Activated CD4-positive, alpha-beta memory T cell treated with anti-CD3 and anti-CD28 coated beads, Interleukin-2, amount 10 ng/mL, durations not matched to agents 7 days and 5 days (primary cell): ENCODE data around the gene SHISA6. TPM values are rescaled to one million over a fixed set of nuclear protein-coding genes. Genes with fewer than 3 reads are reported as not detected.

Source experiments
- CTCF ChIA-PET: fragments of 350-600 bp; sonication (Branson Sonifier 250); formaldehyde crosslinking; loops from one replicate; lab custom pipeline; 2021; ENCODE audit warnings: antibody characterized with exemption, inconsistent platforms; lab: Charles Lee
- POLR2A ChIA-PET: fragments of 350-600 bp; sonication (Branson Sonifier 250); formaldehyde crosslinking; loops from one replicate; lab custom pipeline; 2021; ENCODE audit warnings: antibody characterized with exemption; lab: Charles Lee
- DNase-seq: peaks from one replicate; pipeline ENCODE4 v3.0.0-alpha.2; 2020
- H3K27ac Mint-ChIP-seq: one replicate; pipeline ENCODE4 v1.8.0; 2021; ENCODE audit warnings: mild to moderate bottlenecking, mixed read lengths
- H3K27me3 Mint-ChIP-seq: one replicate; pipeline ENCODE4 v1.8.0; 2021; ENCODE audit warnings: mixed read lengths
- H3K36me3 Mint-ChIP-seq: one replicate; pipeline ENCODE4 v1.8.0; 2021; ENCODE audit warnings: low read depth, mixed read lengths
- H3K4me1 Mint-ChIP-seq: one replicate; pipeline ENCODE4 v1.8.0; 2021; ENCODE audit warnings: mixed read lengths
- H3K4me3 Mint-ChIP-seq: one replicate; pipeline ENCODE4 v1.8.0; 2021; ENCODE audit warnings: mild to moderate bottlenecking, mixed read lengths
- H3K9me3 Mint-ChIP-seq: one replicate; pipeline ENCODE4 v1.8.0; 2021; ENCODE audit warnings: mixed read lengths
- total RNA-seq, 2 experiments: library from RNA; stranded (reverse); gene quantifications; one replicate each; pipeline ENCODE4 v1.2.3, GENCODE V29; 2021

Gene SHISA6
- total RNA-seq, result not detected

GRCh38 chr17:11240841-11241610, at the start of gene SHISA6:
Gene SHISA6, plus strand, starts transcription at chr17:11241213.
- ChIA-PET CTCF (no interaction called here), POLR2A (no interaction called here)
- no peaks in the 10 kb centered on the region for H3K4me1 Mint-ChIP-seq
- H3K9me3 Mint-ChIP-seq, result no peaks in the 10 kb centered on the region
- H3K36me3 Mint-ChIP-seq, result peaks cover 4% of the 10 kb centered on the region
- H3K27me3 Mint-ChIP-seq, result peaks cover 21% of the 10 kb centered on the region
- H3K27ac Mint-ChIP-seq, result peak within 1 kb of the TSS; percentile 44
- H3K4me3 Mint-ChIP-seq, result no peak within 1 kb of the TSS
- no peak for DNase-seq

DNA sequence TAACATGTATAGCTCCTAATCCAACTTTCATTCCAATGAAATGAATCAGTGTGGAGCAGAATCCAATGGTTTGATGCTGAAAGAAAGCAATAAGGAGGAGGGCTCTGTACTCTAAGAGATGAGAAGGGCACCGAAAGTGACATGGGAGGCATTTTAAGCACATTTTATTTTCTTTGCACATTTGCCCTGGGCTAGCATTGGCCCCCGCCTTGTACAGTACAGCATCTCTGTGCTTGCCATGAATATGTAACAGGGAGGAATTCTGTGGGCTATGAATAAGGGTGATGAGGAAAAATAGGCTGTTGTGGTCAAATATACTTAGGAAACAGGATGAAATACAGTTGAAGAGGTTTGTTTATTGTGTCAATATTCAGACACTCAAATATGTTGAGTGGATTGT, 45.2 kb upstream of the SHISA6 start:
- Mint-ChIP-seq H3K4me3 (no peak overlapping the region), H3K9me3 (peaks cover 9% of the 10 kb centered on the region), H3K4me1 (no peaks in the 10 kb centered on the region), H3K27me3 (no peaks in the 10 kb centered on the region), H3K36me3 (no peaks in the 10 kb centered on the region), H3K27ac (no peak overlapping the region)
- ChIA-PET CTCF (no interaction called here), POLR2A (no interaction called here)
- DNase-seq, result no peak

DNA sequence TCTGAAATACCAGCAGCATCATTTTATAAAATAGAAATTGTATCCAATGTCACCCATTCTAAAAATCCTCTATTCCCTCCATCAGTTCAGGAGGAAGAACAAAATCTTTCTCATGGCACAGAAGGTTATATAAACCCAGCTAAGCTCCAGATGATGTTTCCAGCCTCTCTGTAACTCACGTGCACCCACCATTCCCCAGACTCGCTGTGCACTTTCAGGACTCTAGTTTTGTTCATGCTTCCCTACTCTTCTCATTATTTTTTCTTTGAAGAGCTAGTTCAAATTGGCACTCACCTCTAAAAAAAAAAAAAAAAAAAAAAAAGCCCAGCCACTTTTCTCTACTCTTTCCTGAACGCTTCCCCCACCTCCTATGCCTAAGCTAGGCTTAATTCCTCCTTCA, 36.0 kb upstream of the SHISA6 start:
- H3K27ac Mint-ChIP-seq, result no peak overlapping the region
- POLR2A ChIA-PET, result no interaction called here
- H3K9me3 Mint-ChIP-seq, result peaks cover 13% of the 10 kb centered on the region
- H3K4me1 Mint-ChIP-seq, result no peaks in the 10 kb centered on the region
- H3K36me3 Mint-ChIP-seq, result no peaks in the 10 kb centered on the region
- no peak overlapping the region for H3K4me3 Mint-ChIP-seq
- H3K27me3 Mint-ChIP-seq, result no peaks in the 10 kb centered on the region
- CTCF ChIA-PET, result no interaction called here
- DNase-seq, result no peak

GRCh38 chr17:11205659-11206058, 35.4 kb upstream of the SHISA6 start:
- no peaks in the 10 kb centered on the region for H3K27me3 Mint-ChIP-seq
- no peaks in the 10 kb centered on the region for H3K4me1 Mint-ChIP-seq
- no peak for DNase-seq
- H3K27ac Mint-ChIP-seq, result no peak overlapping the region
- CTCF ChIA-PET, result no interaction called here
- H3K4me3 Mint-ChIP-seq, result no peak overlapping the region
- H3K36me3 Mint-ChIP-seq, result no peaks in the 10 kb centered on the region
- POLR2A ChIA-PET, result no interaction called here
- peaks cover 16% of the 10 kb centered on the region for H3K9me3 Mint-ChIP-seq

- Mint-ChIP-seq H3K27me3 (no peaks in the 10 kb centered on the region), H3K36me3 (no peaks in the 10 kb centered on the region), H3K9me3 (peaks cover 19% of the 10 kb centered on the region), H3K4me3 (no peak overlapping the region), H3K27ac (no peak overlapping the region), H3K4me1 (no peaks in the 10 kb centered on the region)
- DNase-seq, result no peak
- POLR2A ChIA-PET, result no interaction called here
- CTCF ChIA-PET, result no interaction called here
Measured at GRCh38 chr17:11209906-11210305, 31.1 kb upstream of the SHISA6 start.

DNA sequence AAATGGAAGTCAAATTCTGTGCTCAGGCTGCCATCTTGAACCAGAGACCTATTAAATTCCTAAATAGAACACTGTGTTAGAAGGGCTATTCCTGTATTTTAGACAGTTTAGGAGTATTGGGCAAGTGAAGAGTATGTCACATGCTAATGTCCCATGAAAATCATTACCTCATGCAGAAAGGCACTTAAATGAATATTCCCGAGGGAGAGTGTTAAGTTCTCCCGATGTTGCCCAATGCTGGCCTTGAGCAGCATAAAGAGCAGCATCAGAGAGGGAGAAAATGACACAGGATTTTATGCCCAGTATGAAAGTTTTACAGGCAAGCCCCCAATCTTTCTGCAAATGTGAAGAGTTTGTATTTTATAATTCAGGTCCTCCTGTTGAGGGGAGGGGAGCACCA, 28.2 kb upstream of the SHISA6 start:
- Mint-ChIP-seq H3K27me3 (no peaks in the 10 kb centered on the region), H3K4me1 (no peaks in the 10 kb centered on the region), H3K27ac (no peak overlapping the region), H3K9me3 (peaks cover 16% of the 10 kb centered on the region), H3K4me3 (no peak overlapping the region), H3K36me3 (no peaks in the 10 kb centered on the region)
- DNase-seq, result no peak
- POLR2A ChIA-PET, result no interaction called here
- CTCF ChIA-PET, result no interaction called here

- Mint-ChIP-seq H3K36me3 (no peaks in the 10 kb centered on the region), H3K27ac (no peak overlapping the region), H3K27me3 (no peaks in the 10 kb centered on the region), H3K4me1 (no peaks in the 10 kb centered on the region), H3K9me3 (peaks cover 5% of the 10 kb centered on the region), H3K4me3 (no peak overlapping the region)
- ChIA-PET CTCF (interaction anchor here (0.6 kb wide), 1 partner anchor 1472 kb away, joined by 3 read pairs; no protein-coding TSS in a partner anchor), POLR2A (no interaction called here)
- no peak for DNase-seq
Measured at GRCh38 chr17:11216976-11217375, 24.0 kb upstream of the SHISA6 start.

- H3K27ac Mint-ChIP-seq, result no peak overlapping the region
- ChIA-PET CTCF (no interaction called here), POLR2A (no interaction called here)
- no peaks in the 10 kb centered on the region for H3K4me1 Mint-ChIP-seq
- no peak overlapping the region for H3K4me3 Mint-ChIP-seq
- no peaks in the 10 kb centered on the region for H3K27me3 Mint-ChIP-seq
- peaks cover 5% of the 10 kb centered on the region for H3K9me3 Mint-ChIP-seq
- no peaks in the 10 kb centered on the region for H3K36me3 Mint-ChIP-seq
- DNase-seq, result no peak
Measured at GRCh38 chr17:11221196-11221595, 19.8 kb upstream of the SHISA6 start.

- ChIA-PET POLR2A (no interaction called here), CTCF (no interaction called here)
- H3K4me3 Mint-ChIP-seq, result no peak overlapping the region
- H3K36me3 Mint-ChIP-seq, result no peaks in the 10 kb centered on the region
- H3K9me3 Mint-ChIP-seq, result peaks cover 5% of the 10 kb centered on the region
- H3K27ac Mint-ChIP-seq, result no peak overlapping the region
- no peaks in the 10 kb centered on the region for H3K4me1 Mint-ChIP-seq
- H3K27me3 Mint-ChIP-seq, result no peaks in the 10 kb centered on the region
- DNase-seq, result no peak
Measured at GRCh38 chr17:11221721-11222120, 19.3 kb upstream of the SHISA6 start.

DNA sequence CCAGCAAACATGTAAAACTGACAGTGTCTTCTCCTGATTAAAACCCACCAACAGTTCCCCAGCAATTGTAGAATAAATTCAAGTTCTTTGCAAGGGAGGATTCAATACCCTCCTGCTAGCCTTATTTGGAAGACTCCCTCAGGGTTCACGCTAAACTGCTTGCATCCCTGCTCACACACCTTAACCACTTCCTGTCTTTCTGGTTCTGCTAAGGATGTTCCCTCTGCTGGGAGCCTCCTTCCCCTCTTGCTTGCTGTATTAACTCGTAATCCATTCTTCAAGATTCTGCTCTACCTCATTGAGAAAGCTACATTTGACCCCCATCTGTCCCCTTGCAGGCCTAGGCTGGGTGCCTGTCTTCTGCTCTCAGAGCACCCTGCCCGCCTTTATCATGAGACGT, 2.3 kb upstream of the SHISA6 start:
- no peak overlapping the region for H3K27ac Mint-ChIP-seq
- H3K4me3 Mint-ChIP-seq, result no peak overlapping the region
- no peaks in the 10 kb centered on the region for H3K4me1 Mint-ChIP-seq
- ChIA-PET POLR2A (no interaction called here), CTCF (no interaction called here)
- DNase-seq, result no peak
- peaks cover 4% of the 10 kb centered on the region for H3K36me3 Mint-ChIP-seq
- H3K27me3 Mint-ChIP-seq, result peaks cover 21% of the 10 kb centered on the region
- H3K9me3 Mint-ChIP-seq, result peaks cover 2% of the 10 kb centered on the region

- no peak overlapping the region for H3K27ac Mint-ChIP-seq
- H3K4me1 Mint-ChIP-seq, result no peaks in the 10 kb centered on the region
- POLR2A ChIA-PET, result no interaction called here
- H3K27me3 Mint-ChIP-seq, result peaks cover 21% of the 10 kb centered on the region
- H3K36me3 Mint-ChIP-seq, result peaks cover 4% of the 10 kb centered on the region
- no peak for DNase-seq
- CTCF ChIA-PET, result no interaction called here
- H3K9me3 Mint-ChIP-seq, result no peaks in the 10 kb centered on the region
- H3K4me3 Mint-ChIP-seq, result peak overlapping the region; percentile 24
Measured at GRCh38 chr17:11239379-11239970, 1.5 kb upstream of the SHISA6 start.

DNA sequence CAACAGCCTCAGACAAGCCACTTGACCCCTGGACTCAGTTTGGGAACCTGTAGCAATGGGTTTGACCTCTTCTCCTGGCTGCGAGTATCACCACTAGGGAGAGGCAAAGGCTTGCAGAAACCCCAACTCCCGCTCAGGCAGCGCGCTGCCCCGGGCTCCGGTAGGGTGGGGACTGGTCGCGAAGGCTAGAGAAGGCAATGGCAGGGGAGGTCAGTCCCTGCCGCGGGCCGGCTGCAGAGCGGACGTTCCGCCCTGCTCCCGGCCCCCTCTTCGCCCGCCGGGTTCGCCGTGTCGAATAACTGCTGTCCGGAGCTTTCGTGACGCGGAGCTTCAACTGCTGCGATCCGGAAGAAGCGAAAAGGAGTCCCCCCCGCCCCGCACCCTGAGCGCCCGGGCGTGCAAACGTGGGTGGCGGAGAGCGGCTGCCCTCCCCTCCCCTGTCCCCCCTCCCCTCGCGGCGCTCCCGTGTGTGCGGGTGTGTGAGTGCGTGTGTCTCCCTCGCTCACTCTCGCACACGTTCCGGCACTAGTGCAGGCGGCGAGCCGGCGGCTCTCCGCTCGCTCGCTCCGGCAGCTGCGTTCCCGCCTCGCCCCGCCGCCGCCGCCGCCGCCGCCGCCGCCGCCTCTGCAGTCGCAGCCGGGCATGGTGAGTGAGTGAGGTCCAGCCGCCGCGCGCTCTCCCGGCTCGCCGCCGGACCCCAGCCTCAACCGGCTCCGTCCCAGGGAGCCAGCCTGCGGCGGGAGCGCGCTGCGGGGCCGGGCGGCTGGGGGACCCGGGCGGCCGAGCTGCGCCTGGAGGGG, 772 bp upstream of the SHISA6 start:
- H3K4me1 Mint-ChIP-seq, result no peaks in the 10 kb centered on the region
- no peak overlapping the region for H3K27ac Mint-ChIP-seq
- H3K9me3 Mint-ChIP-seq, result no peaks in the 10 kb centered on the region
- peaks cover 21% of the 10 kb centered on the region for H3K27me3 Mint-ChIP-seq
- CTCF ChIA-PET, result no interaction called here
- no peak overlapping the region for H3K4me3 Mint-ChIP-seq
- POLR2A ChIA-PET, result no interaction called here
- DNase-seq, result no peak
- H3K36me3 Mint-ChIP-seq, result peaks cover 4% of the 10 kb centered on the region

DNA sequence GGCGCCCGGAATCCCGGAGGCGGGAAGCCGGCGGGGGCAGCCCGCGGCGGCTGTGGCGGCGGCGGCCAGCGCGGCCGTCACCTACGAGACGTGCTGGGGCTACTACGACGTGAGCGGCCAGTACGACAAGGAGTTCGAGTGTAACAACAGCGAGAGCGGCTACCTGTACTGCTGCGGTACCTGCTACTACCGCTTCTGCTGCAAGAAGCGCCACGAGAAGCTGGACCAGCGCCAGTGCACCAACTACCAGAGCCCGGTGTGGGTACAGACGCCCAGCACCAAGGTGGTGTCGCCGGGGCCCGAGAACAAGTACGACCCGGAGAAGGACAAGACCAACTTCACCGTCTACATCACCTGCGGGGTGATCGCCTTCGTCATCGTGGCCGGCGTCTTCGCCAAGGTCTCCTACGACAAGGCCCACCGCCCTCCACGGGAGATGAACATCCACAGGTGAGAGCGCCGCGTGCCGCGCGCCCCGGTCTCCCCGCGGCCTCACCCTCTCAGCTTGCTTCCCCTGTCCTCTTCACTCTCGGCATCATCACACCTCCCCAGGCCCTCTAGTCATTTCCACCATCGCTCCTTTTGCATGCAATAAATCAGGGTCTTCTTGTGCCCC, 706 bp downstream of the SHISA6 start:
- ChIA-PET CTCF (no interaction called here), POLR2A (no interaction called here)
- H3K27me3 Mint-ChIP-seq, result peaks cover 21% of the 10 kb centered on the region
- peaks cover under 1% of the 10 kb centered on the region for H3K9me3 Mint-ChIP-seq
- peak overlapping the region; percentile 44 for H3K27ac Mint-ChIP-seq
- no peaks in the 10 kb centered on the region for H3K4me1 Mint-ChIP-seq
- DNase-seq, result no peak
- H3K36me3 Mint-ChIP-seq, result peaks cover 4% of the 10 kb centered on the region
- no peak overlapping the region for H3K4me3 Mint-ChIP-seq
